RWPE1 (cell line): ENCODE measurements around the gene C1QL4.
"Not testable (repeated sequence)": the region's sequence is repeated elsewhere in the genome, so short reads cannot be mapped to it uniquely, and the experiment has no call there.

Experiments
- CTCF ChIA-PET: fragments of 350-600 bp; sonication (Branson Sonifier 250); formaldehyde crosslinking; extraction: SDS; loops from one replicate; lab custom pipeline; 2021; lab: Yijun Ruan, JAX
- POLR2A ChIA-PET: fragments of 400-600 bp; formaldehyde crosslinking; extraction: SDS; loops from one replicate; lab custom pipeline; 2020; ENCODE audit warnings: antibody characterized with exemption; ENCODE audit not compliant: low non-redundant PET; lab: Yijun Ruan, JAX
- DNase-seq: peaks from one replicate; pipeline ENCODE4 v3.0.0; 2012; ENCODE audit warnings: low spot score
- H3K27ac ChIP-seq: fragments of 450-650 bp; 2 replicates; pipeline ENCODE4 v1.5.1; 2017
- CTCF ChIP-seq: fragments of 450-650 bp; conservative IDR thresholded peaks from 2 replicates; pipeline ENCODE4 v1.5.1; 2017; ENCODE audit warnings: low read depth, mild to moderate bottlenecking

C1QL4 gene

GRCh38 chr12:49336645-49337584 is at the start of gene C1QL4:
C1QL4 (minus strand) TSS chr12:49337188; CDS start chr12:49336477, 711 bp downstream.
- DNase-seq, result peak; percentile 80
- CTCF ChIA-PET, result interaction anchor here (0.6 to 1.8 kb wide), 10 partner anchors 9 to 67 kb away, joined by 3 to 7 read pairs (median 4); partner anchors contain the start of gene DNAJC22
- peak; percentile 97 for TF ChIP-seq CTCF
- H3K27ac ChIP-seq, result no peak within 1 kb of the TSS
- POLR2A ChIA-PET, result no interaction called here

- CTCF ChIA-PET, result interaction anchor here (0.6 to 1.3 kb wide), 2 partner anchors 10 to 83 kb away, joined by 3 to 4 read pairs; no protein-coding TSS in a partner anchor
- H3K27ac ChIP-seq, DNase-seq, POLR2A ChIA-PET: not testable (repeated sequence)
These were observed 43.2 kb upstream of the C1QL4 start for GRCh38 chr12:49380184-49380583.

GRCh38 chr12:49377386-49377785 is 40.4 kb upstream of the C1QL4 start:
- CTCF ChIA-PET, result interaction anchor here (0.8 kb wide), 1 partner anchor 16 kb away, joined by 3 read pairs; no protein-coding TSS in a partner anchor
- H3K27ac ChIP-seq, result no peak overlapping the region

GRCh38 chr12:49375406-49375805 is 38.4 kb upstream of the C1QL4 start:
- no peak for DNase-seq
- TF ChIP-seq CTCF, result no peak
- CTCF ChIA-PET, result interaction anchor here (0.7 kb wide), 2 partner anchors 79 to 136 kb away, joined by 3 read pairs; no protein-coding TSS in a partner anchor
- POLR2A ChIA-PET, result no interaction called here
- no peak overlapping the region for H3K27ac ChIP-seq

More at GRCh38 chr12:49377386-49377785, 40.4 kb upstream of the C1QL4 start:
- DNase-seq, result no peak
- TF ChIP-seq CTCF, result no peak
- POLR2A ChIA-PET, result no interaction called here

- H3K27ac ChIP-seq, result peak overlapping the region; percentile 35; the same call in 1 of the 2 replicates
- no peak for DNase-seq
- POLR2A ChIA-PET, result no interaction called here
- CTCF ChIA-PET, result interaction anchor here (0.9 to 1.6 kb wide), 4 partner anchors 10 to 270 kb away, joined by 3 to 6 read pairs (median 4); no protein-coding TSS in a partner anchor
- no peak for TF ChIP-seq CTCF
These were observed 33.6 kb upstream of the C1QL4 start for GRCh38 chr12:49370539-49370938.

- DNase-seq, result no peak
- ChIA-PET CTCF (interaction anchor here (1.1 to 1.6 kb wide), 3 partner anchors 11 to 28 kb away, joined by 3 to 6 read pairs (median 4); no protein-coding TSS in a partner anchor), POLR2A (no interaction called here)
- peak overlapping the region; percentile 67 for H3K27ac ChIP-seq
- TF ChIP-seq CTCF, result peak; percentile 21; the same call in 1 of the 2 replicates
These were observed 32.6 kb upstream of the C1QL4 start for GRCh38 chr12:49369411-49370145.
